HG03097 (cell line): ENCODE results near the gene AK5.

Experiments
- ATAC-seq: cut with Tn5 transposase; IDR thresholded peaks from one replicate; pipeline ENCODE4 v1.9.1; 2021; ENCODE audit not compliant: unreplicated experiment, low FRiP score

Gene AK5

GRCh38 chr1:77281491-77282186 lies at the start of gene AK5:
Gene AK5, plus strand, starts transcription at chr1:77282019. Its CDS starts 295 bp downstream, at chr1:77282314.
- no peak for ATAC-seq

GRCh38 chr1:77232829-77233228 lies 49.0 kb upstream of the AK5 start:
- no peak for ATAC-seq

DNA sequence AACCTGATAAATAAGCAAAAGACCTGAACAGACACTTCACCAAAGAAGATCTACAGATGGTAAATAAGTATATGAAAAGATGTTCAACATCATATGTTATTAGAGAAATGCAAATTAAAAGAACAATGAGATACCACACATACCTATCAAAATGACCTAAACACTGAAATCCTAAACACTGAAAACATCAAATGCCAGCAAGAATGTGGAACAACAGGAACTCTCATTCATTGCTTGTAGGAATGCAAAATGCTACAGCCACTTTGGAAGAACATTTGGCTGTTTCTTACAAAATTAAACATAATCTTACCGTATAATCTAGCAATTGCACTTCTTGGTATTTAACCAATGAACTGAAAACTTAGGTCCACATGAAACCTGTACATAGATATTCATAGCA lies 47.7 kb upstream of the AK5 start:
- no peak for ATAC-seq

DNA sequence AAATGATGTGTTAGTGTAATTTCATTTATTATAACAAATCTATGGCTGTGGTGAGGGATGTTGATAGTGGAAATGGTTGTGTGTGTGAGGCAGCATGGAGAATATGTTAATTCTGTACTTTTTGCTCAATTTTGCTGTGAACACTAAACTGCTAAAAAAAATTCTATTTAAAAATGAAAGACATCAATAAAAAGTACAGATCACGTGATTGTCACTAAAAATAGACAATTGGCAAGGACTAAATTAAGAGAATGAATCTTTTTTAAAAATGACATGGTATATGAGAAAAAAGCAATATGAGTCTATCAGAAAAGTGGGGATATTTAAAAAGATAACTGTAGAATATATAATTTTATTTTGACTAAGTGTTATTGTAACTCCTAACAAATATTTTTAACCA lies 46.9 kb upstream of the AK5 start:
- no peak for ATAC-seq

DNA sequence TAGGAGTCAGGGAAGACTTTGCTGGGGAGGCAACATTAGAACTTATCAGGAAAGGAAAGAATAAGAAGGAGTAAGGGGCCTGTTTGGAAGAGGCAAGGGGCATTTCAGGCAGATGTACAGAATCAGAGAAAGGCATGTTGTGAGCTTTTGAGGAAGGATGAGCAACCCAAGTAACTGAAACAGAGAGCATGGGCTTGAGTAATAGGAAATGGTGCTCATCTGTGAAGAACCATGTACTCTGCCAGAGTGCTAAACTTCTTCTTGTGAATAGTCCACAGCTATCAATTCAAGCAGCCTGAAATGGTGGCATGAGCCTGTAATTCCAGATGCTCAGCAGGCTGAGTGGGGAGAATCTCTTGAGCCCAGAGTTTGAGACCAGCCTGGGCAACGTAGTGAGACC lies 43.4 kb upstream of the AK5 start:
- ATAC-seq, result no peak

GRCh38 chr1:77239311-77239710 lies 42.5 kb upstream of the AK5 start:
- ATAC-seq, result no peak

DNA sequence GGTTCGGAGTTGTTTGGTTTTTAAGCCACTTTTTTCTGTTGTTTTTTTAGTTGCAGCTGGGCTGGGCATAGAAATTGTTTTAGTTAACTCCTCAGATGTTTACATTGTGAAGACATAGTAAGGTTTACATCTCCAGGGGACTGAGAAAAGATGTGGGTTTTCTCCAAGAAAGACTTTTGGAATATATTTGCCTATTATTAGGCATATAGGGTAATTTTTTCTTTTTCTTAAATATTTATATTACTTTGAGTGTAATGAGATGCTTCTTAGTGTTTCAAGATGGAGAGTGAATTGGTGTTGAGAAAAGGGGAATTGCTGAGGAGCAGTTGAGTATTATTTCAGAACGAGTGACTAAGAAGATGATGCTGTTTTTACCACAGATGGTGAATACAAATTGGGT lies 36.0 kb upstream of the AK5 start:
- no peak for ATAC-seq

- no peak for ATAC-seq
These were observed 31.7 kb upstream of the AK5 start for GRCh38 chr1:77250126-77250525.

DNA sequence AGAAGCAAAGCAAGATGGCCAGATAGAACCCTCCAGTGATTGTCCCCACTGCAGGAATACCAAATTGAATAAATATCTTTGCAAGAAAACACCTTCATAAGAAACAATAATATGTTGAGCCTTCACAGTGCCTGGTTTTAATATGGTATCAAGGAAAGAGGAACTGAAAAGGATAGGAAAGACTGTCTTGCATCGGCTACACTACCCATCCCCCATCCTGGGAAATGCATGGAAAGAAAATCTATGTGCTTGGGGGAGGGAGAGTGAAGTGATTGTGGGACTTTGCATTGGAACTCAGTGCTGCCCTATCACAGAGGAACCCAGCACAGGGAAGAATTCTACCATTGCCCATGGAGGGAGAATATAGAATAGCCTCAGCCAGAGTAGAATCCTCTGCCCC lies 28.6 kb upstream of the AK5 start:
- no peak for ATAC-seq

DNA sequence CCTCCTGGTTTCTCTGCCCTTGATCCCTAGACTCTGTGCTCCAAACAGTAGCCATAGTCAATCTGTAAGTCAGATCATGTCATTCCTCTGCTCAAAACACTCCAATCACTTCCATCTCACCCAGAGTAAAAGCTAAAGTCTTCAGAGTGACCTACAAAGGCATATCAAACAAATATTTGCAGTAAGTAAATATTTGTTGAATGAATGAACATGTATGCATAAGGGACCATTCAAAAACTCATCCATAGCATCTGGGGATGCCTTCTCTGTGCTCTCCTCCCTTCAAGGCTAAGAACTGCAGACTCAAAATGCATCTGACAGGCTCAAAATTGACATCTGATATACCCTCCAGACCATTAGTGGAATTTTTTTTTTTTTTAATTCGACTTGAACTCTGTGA lies 18.1 kb upstream of the AK5 start:
- no peak for ATAC-seq

- ATAC-seq, result no peak
These were observed 16.6 kb upstream of the AK5 start for GRCh38 chr1:77265180-77265579.

GRCh38 chr1:77267035-77267434 lies 14.8 kb upstream of the AK5 start:
- ATAC-seq, result no peak

- no peak for ATAC-seq
These were observed 9.8 kb upstream of the AK5 start for GRCh38 chr1:77271852-77272580.

GRCh38 chr1:77273891-77274290 lies 7.9 kb upstream of the AK5 start:
- ATAC-seq, result no peak

DNA sequence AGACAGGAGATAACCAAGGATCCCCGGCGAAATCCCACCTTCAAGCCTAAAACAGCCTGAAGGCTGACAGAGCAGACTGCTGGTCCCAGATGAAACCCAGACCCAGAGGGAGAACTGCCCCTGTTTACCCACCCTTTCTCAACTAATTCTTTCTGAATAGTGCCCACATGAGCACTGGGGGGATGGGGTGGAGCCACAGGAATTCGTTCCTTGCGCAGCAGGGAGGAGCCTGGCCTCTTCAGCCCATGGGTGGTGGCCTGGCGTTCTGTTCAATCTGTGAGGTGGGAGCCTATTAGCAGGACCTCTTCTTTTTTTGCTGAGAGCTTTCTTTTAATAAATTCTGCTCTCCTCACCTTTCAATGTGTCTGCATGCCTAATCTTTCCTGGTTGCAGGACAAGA lies 6.6 kb upstream of the AK5 start:
- no peak for ATAC-seq

- ATAC-seq, result no peak
These were observed 4.9 kb upstream of the AK5 start for GRCh38 chr1:77276941-77277340.

GRCh38 chr1:77279929-77280328 lies 1.9 kb upstream of the AK5 start:
- no peak for ATAC-seq

- no peak for ATAC-seq
These were observed 857 bp upstream of the AK5 start for GRCh38 chr1:77280962-77281361.

GRCh38 chr1:77282187-77282865 lies 507 bp downstream of the AK5 start:
- no peak for ATAC-seq

DNA sequence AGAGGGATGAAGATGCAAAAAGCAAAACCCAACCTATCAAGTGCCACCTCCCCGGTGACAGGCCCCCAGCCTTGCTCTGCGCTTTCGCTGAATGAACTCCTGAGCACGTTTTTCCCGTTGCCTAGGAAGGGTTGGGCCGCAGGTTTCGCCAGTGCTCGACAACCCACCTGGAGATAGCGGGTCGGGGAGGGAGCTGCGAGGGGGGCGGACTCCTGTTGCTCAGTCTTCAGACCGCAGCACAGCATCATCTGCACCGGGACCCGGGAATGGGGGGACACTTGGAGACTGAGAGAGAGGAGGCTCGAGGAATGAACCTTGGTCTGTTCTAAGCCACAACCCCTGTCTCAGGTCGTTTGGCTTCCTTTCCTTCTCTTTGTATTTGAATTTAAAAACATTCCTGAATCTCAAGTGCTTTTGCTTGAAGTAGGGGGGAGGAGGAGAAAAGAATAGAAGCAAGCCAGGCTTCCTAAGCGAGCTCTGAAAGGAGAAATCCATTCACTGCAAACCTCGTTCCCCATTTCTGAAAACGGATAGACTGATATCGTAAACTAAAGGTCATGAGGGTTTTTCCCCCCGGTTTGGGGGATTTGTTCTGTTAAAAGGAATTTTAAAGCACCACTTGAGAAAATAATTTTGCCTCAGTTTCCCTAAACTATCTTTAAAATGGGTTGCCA lies 1.2 kb downstream of the AK5 start:
- no peak for ATAC-seq

GRCh38 chr1:77283701-77284425 lies 2.0 kb downstream of the AK5 start:
- ATAC-seq, result no peak
